HG03135 (cell line): ENCODE results near the gene UBE2V1.
A peak's percentile ranks its signal among the peaks of the same experiment; 100 is the strongest.
"Not testable (repeated sequence)": the region's sequence is repeated elsewhere in the genome, so short reads cannot be mapped to it uniquely, and the experiment has no call there.

Experiments
- ATAC-seq: cut with Tn5 transposase; IDR thresholded peaks from one replicate; pipeline ENCODE4 v1.9.1; 2021; ENCODE audit warnings: mild to moderate bottlenecking, moderate library complexity; ENCODE audit not compliant: unreplicated experiment

Gene UBE2V1

DNA sequence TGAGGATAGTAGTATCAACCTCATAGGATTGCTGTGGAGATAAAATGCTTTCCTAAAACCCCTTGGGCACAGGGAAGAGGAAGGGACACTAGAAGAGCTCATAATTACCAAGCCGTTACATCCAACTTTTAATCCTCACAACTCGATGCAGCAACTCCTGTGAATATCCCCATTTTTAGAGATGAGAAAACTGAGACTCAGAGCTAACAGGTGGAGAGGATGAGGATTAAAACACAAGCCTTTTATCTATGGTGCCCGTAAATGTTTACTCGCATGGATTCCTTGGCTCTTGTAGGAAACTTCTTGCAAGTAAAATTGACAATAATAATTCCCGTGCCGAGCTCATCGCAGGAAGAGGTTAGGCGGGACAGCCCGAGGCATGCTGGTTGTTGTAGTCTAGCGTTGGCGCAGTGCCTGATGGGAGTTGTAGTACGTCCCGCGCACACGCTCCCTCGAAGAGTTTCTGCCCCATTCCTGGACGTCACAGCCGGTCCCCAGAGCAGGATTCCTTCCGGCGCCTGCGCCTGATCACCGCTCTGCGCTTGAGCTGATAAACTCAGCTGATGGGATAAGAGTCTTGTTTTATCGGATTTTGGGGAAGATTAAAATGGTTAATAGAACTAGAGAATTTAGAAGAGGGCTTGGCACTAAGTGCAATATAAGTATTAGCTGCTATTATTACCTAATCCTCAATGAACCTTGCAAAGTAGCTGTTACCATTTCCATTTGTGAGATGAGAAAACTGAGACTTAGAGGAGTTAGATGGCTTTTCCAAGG is 2.8 kb upstream of the UBE2V1 start:
- peak; percentile 79 for ATAC-seq

DNA sequence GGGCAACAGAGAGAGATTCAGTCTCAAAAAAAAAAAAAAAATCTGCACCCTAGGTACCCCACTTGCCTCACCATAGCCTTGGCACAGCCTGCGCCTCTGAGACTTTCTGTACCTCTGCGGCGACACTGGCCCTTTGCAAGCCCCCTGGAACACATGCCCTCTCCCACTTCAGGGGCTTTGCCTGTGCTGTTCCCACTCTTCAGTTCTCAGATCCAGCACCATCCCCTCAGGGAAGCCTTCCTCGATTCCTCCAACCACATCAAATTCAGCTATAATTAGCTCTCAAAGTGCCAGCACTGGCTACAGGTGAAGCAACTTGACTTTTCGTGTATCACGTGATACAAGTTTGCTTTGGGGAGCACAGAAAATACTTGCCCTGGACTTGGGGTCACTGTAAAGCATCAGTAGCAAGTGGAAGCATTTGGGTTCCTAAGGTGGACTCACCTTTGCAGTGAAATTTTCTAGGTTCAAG is 2.1 kb upstream of the UBE2V1 start:
- ATAC-seq, result no peak

- no peak for ATAC-seq
These were observed 672 bp upstream of the UBE2V1 start for GRCh38 chr20:50113420-50114224.

- no peak for ATAC-seq
These were observed 988 bp downstream of the UBE2V1 start for GRCh38 chr20:50111829-50112495.

- no peak for ATAC-seq
These were observed 1.7 kb downstream of the UBE2V1 start for GRCh38 chr20:50111120-50111828.

DNA sequence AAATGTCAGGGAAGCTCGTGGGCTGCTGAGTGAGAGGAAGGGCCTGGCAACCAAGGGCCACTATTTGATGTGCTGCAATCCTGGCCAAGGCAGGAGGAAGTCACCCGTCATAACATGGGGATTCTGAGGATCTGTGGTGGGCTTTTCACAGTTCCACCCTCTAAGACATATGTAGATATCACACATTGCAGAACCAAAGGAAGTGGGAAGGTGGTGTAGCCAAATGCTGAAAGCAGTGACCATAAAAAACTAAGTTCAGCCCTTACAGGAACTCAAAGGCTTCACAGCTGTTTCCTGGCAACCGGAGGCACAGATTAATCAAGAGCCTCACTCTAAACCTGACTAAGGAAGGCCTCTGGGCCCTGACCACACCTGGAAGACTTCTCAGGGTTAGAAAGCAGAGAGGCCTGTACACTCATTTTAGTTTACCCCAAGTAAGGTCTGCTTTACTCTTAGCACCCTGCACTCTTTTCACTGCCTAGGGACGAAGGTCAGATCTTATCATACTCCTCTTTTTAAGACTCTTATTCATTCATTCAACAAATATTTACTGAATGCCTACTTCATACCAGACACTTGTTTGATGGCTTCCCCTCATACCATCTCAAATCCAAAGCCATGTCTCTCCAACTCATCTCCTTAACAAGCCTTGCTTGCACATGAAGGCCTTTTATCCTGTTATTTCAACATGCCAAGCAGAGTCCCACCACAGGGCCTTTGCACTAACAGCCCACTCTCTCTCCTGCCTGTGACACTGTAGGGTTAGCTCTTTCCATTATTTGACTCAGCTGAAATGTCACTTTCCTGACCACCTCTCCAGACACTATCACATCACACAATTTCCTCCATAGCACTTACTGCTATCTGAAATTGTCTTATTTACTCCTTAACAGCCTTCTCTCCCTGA is 2.6 kb downstream of the UBE2V1 start:
- no peak for ATAC-seq

DNA sequence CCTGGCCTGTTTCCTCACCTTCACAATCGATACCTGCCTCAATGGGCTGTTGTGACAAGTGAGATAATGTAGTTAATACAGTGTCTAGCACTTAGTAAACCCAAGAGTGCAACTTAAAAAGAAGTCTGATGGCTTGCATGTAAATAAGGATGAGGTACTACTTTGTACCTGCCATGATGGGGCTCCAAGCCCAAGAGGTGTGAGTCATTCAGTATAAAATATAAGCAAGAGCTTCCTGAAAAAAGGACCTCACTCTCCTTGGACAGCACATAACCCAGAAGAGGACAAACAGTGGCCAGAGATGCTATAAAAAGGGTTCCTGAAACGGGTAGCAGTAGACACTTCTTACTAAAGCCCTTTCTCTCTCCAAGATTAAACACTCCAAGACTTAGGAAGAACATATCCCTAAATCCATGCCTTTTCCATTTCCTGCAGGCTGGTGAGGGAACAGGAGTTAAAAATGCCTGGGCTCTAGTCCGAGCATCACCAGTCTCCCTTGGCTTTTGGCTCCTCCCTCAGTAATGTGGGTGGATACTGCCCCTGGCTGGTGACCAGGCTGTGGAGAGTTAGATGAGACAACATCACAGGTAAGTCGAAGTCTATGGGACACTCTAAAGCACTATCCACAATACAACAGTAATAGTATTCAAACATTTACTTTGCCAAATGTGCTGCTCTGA is 4.3 kb downstream of the UBE2V1 start:
- no peak for ATAC-seq

GRCh38 chr20:50107796-50108331 is 5.1 kb downstream of the UBE2V1 start:
- ATAC-seq, result no peak

- no peak for ATAC-seq
These were observed 5.8 kb downstream of the UBE2V1 start for GRCh38 chr20:50107086-50107660.

- not testable (repeated sequence) for ATAC-seq
These were observed 6.3 kb downstream of the UBE2V1 start for GRCh38 chr20:50106669-50107068.

DNA sequence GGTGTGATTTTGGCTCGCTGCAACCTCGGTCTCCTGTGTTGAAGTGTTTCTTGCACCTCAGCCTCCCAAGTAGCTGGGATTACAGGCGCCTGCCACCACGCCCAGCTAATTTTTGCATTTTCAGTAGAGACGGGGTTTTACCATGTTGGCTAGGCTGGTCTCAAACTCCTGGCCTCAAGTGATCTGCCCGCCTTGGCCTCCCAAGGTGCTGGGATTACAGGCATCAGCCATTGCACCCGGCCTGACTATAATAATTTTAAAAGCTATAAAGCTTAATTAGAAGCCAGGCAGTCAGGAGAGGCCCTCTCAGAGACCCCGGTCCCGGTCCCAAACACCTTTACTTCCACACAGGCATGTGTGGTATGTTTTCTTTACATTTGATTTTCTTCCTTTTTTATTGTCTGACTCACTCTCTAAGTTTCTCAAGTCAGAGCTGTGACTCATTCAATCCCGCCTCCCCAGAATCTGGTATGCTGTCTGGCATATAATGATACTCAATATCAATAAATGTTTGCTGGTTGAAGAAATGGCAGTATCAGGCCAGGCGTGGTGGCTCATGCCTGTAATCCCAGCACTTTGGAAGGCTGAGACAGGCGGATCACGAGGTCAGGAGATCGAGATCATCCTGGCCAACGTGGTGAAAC is 9.4 kb downstream of the UBE2V1 start:
- not testable (repeated sequence) for ATAC-seq

- not testable (repeated sequence) for ATAC-seq
These were observed 10.4 kb downstream of the UBE2V1 start for GRCh38 chr20:50102551-50102950.

DNA sequence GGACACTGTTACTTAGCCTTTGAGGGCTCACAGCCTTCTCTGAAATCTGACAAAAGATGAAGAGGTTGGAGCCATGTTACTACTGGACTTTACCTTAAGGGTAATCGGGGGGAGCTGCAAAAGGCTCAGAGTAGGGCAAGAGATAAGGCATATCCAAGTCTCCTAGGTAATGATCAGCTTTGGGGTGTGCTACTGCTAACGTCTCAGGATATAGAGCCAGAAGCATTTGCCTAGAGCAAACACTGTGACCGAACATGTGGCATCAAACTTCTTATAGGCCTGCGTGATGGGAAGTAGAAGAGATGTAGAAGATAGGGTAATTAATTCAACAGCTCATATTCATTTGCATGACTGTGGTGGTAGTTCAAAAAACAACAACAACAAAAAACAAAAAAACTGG is 11.1 kb downstream of the UBE2V1 start:
- no peak for ATAC-seq

DNA sequence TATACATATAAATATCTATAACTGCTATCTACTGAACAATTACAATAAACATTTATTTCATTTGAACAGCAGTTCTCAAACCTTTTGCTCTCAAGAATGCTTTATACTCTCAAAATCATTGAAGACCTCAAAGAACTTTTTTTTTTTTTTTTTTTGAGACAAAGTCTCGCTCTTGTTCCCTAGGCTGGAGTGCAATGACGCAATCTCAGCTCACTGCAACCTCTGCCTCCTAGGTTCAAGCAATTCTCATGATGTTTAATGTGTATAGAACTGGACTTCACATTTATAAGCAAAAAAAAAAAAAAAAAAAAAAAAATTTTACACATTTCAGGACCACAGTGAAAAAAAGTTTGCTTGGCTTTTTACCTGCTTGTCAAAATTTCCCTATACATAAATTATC is 11.7 kb downstream of the UBE2V1 start:
- ATAC-seq, result no peak

DNA sequence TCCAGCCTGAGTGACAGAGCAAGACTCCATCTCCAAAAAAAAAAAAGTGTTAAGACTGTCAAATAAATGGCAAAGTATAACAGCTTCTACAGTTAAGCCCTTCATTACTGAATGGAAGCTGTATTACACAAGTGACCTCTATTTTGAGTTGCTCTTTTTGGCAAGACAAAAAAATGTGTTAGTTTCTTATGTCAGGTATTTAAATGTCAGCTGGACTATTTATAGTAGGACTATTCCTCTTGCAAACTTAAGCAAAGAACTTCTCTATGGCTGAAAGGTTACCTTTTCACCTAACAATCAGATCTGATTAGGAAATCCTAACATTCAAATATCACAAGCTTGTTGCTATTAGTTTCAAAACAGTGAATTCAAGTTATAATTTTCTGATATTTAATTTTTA is 12.4 kb downstream of the UBE2V1 start:
- no peak for ATAC-seq

DNA sequence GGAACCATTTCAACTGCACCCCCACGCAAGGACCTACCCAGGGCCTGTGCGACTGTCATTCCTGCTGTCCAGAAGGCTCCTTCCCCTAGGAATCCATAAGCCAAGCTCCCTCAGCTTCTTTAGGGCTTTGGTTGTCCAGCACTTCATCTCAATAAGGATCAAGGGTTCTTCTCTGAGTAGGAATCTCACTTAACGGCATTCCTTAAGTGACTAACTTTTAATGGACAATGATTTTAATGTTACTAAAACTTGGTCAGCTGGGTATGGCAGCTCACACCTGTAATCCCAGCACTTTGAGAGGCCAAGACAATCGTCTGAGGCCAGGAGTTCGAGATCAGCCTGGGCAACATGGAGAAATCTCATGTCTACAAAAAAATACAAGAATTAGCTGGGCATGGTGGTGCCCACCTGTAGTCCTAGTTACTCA is 13.4 kb downstream of the UBE2V1 start:
- ATAC-seq, result no peak

DNA sequence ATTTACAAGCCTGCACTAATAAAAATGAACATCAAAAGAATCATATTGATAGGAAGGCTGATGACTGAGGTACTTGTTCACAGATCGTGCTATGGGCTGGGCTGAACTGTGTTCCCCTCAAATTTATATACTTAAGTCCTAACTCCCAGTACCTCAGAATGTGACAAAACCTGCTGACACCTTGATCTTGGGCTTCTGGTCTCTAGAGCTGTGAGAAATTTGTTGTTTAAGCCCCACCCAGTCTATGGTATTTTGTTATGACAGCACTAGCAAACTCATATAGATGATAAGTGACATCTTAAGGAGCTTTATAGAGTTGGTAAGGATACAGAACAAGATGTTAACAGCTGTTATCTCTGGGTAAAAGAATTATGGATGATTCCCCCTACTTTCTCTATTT is 13.8 kb downstream of the UBE2V1 start:
- ATAC-seq, result no peak

DNA sequence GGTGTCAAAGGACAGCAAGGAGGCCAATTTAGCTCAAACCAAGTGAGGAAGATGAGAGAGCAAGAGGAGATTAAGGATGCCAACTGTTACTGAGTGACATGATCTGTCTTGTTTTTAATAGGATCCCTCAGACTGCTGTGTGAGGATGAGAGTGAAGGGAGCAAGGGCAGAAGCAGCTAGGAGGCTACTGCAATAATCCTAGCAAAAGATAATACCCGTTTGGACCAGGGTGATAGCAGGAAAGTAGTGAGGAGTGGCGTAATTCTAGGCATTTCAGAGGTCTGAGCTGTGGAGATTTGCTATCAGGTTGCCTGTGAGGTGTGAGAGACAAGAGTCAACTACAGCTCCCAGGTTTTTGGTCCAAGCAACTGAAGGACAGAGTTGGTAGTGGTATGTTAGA is 14.7 kb downstream of the UBE2V1 start:
- no peak for ATAC-seq
